ENCODE results near the gene WDR33.
"Not testable (repeated sequence)": the region's sequence is repeated elsewhere in the genome, so short reads cannot be mapped to it uniquely, and the experiment has no call there.

The WDR33 gene

DNA sequence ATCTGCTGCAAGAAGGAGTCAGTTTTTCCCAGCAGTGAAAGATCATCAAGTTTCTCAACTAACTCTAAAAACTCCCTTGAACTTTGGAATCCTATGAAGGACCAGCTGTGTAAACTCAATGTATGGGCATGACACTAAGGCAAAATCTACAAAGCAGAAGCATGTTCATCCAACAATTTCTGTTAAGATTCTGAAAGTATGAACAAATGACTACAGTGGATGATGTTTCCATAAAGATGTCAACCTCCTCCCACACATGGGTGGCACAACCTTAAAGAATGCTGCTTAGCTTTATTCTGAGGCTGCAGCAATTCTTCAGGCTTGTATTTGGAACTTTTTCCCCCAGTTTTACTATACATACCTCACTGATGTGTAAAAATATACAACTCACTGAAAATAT lies 47.2 kb downstream of the WDR33 start:
- DNase-seq (ENCODE audit: low read depth): no peak

DNA sequence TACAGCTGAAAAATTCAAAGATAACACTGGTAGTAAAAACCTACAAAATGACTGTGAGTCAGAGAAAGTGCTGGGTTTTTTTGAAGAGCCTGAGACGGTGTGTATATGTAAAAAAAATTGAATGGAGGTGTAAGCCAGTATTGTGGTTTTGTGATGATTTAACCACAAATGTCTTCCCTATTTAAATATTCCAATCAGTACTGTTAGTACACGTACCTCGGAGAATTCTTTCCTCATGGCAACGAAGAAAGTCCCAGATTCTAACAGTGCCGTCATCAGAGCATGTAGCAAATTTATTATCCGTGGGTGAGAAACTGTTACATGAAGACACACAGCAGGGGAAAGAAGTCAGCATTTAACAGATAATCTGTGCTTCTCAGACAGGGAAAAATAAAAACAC lies 48.1 kb downstream of the WDR33 start:
- no peak for DNase-seq (ENCODE audit: low read depth)

DNA sequence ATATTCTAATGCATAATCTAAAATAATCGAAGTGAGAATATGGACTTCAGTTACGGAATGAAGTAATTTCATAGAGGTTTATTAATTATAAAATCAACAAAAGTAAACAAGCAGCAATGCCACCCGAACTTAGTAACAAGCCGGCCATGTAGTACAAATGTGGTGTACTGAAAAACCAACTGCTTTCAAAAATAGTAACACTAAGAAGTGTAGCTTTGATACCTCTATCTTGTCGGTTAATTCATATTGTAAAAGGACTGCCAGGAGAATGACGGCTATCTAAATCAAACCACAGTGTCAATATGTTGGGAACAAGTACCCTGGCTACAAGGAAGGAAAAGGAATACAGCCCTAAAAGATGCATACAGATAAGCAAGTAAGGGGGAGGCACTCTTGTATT lies 48.5 kb downstream of the WDR33 start:
- DNase-seq (ENCODE audit: low read depth): no peak

DNA sequence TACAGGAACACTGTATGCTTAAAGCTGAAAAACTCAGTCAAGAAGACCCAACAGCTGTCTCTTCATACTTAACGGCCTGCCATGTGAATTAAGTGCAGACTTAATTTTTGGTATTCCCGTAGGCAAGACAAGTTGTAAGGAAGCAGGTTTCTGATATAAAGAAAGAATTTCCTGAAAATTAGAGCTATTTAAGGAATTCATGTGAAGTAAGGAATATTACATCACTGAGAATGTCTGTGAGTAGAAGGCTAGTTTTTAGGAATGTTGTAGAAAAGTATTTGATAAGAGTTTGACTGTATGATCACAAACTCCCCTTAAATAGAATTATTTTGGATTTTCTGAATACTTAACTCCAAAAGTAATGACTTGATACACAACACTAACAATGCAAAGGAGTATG lies 51.0 kb downstream of the WDR33 start:
- DNase-seq (ENCODE audit: low read depth): no peak

DNA sequence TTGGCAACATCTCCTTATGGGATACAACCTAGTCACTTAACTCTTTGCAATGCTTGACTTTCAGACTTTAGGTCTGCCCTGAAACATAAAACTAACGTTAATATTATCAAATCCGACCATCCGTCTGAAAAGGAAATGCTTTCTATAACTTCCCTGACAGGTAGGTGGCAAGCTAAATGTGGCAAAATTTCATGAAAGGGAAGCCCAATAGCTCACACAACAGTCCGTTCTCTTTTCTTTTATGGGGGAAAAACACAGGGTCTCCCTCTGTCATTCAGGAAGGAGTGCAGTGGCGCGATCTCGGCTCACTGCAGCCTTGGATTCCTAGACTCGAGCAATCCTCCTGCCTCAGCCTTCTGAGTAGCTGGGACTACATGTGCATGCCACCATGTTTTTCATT lies 56.8 kb downstream of the WDR33 start:
- no peak for DNase-seq (ENCODE audit: low read depth)

DNA sequence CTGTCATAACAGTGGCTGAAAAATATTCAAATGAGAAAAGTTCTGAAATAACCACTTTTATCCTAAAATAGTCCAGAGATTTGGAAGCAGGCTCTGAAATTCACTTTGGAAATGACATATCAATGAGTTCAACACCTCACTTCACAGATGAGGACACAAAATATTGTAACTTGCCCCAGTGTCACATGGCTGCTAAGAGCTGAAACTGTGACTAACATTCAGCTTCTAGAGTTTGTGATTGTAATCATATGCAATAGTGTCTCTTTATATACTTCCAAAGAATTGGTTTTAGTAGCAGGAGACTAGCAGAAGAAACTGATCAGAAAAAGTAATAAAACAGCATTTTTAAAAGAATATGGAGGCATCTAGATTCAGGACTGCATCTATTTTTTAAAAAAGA lies 57.6 kb downstream of the WDR33 start:
- no peak for DNase-seq (ENCODE audit: low read depth)

DNA sequence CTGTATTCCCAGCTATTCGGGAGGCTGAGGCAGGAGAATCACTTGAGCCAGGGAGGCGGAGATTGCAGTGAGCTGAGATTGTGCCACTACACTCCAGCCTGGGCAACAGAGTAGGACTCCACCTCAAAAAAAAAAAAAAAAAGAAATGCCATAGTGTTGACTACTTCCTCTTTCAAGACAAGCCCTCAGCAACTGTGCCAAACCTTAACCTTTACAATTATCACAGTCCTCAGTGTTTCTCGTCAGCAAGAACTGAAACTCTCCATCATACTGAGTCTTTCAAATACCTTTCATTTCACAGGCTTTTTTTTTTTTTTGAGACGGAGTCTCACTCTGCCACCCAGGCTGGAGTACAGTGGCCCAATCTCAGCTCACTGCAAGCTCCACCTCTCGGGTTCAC lies 61.4 kb downstream of the WDR33 start:
- DNase-seq (ENCODE audit: low read depth): not testable (repeated sequence)

DNA sequence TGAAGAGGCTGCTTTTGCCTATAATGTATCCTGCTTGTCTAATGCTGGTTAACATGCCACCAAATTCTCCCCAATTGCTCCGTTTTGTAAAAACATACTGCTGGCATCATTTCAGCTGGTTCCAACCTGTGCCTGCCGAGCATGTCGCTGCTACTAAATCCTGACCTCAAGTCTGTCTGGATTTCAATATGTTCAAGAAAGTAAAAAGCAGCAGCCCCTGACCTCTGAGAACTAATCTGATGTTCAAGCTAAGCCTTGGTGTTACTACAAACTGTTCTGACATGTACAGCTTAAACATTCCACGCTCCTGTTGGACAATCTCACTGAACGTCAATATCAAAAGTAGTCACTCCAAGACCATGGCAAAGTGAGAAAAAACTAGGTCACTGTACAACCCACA lies 63.4 kb downstream of the WDR33 start:
- DNase-seq (ENCODE audit: low read depth): no peak

DNA sequence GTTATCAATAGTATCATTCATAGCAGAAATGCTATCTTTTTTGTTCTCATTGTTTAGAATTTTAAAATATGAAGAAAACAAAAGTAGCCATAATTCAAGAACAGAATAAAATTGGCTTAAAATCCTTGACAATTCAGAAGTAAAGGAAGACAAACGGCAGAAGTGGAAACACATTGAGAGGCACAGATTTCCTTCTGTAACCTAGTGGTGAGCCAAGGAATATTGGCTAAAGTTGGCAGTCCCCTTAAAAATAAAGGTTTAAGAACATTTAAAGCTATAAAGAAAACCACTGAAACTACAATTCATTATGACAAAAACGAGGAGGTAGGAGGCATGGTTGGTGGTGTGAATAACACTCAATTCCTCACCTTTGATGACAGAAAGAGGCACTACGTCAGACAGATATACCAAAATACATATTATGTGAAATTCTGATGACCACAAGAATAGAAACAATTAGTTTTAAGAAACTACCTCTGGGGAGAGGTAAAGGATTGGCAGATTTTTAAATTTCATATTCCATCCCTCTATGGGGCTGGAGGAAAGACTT lies 67.4 kb downstream of the WDR33 start:
- no peak for DNase-seq (ENCODE audit: low read depth)

DNA sequence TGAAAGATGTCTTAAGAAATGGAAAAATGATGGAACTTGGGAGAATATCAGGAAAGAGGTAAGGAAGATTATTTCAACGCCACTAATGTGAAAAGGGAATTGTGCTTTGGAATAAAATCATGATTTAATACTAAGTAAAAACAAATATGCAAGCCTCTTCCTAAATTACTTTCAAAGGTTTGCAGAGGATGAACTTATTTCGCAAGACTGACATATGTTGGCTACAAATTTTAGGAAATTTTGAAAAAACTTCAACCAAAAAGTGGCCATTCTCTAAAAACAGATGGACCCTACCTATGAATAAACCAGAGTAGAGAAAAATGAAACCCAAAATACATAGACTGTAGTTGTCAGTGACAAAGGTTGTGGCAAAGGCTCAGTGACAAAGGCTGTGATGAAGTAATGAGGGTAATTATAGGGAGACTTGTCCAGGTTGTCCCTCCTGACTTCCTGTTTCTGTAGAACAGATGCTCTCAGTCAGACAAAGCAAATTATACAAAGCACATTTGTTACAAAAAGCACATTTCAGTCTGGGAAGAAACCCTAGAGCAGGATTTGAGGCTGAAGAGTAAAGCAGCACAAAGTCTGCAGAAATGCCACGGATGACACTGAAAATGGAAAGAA lies 70.2 kb downstream of the WDR33 start:
- no peak for DNase-seq (ENCODE audit: low read depth)

DNA sequence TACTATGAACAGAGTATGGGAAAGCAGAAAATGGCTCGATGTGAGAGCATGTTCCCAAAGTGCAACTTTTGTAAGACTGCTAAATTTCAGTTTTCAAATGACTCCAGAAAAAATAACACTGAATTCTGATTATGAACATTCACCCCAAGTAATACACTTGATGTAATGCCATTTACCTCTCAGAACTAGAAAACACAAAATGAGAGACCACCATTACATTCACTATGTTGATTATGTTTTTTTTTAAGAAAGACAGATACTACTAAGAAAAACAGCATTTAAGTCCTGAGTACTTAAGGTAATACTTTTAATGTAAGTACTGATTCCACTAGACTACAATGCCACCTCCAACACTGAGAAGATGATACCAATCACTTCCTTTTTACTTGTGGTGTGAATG lies 71.2 kb downstream of the WDR33 start:
- DNase-seq (ENCODE audit: low read depth): no peak

DNA sequence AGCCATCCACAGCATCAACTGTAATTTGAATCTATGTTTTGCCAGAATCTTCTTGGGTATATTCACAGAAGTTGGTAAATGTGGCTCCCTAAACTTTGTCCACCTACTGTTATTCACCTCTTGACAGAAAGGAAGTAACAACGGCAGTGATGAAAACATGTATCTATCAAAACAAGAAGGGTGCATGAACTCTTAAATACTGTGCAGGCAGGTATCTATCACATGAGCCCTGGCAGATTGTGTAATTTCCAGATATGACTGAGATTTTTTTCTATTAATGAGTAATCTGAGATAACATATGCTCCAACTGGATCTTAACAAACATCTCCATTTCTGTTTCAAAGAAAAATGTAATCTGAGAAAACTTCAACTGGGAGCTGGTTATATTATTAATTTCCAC lies 73.1 kb downstream of the WDR33 start:
- no peak for DNase-seq (ENCODE audit: low read depth)

DNA sequence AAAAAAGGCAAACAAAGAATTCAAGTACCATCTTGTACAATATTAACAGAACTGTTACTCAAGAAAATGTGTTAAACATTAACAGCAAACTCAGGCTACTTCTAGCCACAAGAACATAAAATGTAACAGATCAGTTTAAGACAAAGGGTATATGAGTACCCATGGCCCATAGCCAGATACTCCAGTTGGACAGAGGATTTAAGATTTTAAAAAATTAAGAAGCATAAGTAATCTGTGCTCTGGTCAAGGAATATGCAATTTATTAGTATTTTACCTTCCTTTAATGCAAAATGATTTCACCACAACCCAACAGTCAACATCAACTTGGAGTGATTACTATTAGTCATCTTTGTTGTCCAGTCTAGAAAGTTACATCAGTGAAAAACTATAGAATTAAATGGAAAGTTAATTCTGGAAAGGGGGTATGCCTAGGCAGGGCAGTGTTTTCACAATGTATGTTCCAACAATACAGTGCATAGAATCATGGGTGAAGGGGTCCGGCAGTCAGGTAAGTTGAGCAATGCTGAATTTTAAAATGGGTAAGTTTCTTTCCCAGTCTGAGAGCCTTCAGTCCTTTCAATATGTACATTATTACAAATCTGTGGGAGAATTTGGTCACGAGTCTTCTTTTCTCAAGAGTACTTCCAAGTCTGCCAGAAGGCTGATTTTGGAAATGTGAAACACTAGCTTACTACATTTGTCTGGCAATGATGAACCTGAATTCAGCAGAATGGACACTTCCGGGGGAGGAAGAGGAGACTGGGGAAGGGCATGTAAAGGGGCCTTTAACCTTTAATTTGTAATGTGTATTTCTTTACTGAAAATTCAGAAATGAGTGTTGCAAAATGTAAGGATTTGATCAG lies 75.2 kb downstream of the WDR33 start:
- DNase-seq (ENCODE audit: low read depth): no peak

DNA sequence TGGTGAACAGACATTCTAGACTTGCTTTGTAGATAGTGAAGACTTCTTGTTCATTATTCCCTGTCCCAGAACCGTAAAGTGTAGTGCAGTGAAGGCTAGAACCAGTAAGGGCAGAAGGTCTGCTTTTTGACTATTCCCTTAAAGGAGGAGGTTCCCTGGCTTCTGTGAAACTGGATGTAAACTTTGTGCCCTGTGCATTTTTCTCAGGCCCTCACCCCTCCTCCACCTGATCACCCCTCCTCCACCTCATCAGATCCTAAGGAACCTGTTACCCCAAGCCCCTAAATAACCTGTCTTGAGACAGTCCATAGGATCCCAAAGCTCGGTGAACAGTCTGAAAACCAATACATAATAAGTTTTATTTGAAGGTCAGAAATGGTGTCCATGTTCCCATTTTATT lies 75.9 kb downstream of the WDR33 start:
- DNase-seq (ENCODE audit: low read depth): no peak

DNA sequence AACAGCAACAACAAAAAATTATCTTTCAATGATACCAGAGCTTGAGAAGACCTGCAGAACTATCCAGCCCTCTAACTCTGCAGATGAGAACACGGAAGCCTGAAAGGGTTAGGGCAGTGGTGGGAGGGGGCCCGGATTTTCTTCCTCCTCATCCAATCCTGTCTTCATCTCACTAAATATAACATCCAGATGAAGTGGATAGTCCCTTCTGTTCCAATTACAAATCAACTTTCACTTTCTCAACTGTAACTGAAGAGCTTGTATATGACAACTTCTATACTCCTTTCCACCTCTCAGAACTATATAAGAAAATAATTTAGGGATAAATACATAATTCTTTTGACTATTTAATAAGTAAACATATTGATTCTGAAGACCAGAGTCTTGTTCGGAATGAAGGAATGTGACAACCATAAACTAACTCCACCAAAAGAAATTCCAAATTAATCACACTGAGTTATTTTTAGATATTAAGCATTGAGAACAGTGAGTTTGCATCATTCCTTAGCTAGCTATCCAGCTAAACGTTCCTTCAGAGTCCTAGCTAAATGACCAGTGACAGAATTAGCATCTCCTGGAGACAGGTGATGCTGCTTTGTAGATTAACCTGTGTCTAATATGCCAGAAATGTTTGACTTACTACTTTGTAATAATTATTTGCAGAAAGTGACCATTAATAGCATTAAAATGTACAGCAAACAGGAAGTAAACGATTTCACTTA lies 77.0 kb downstream of the WDR33 start:
- DNase-seq (ENCODE audit: low read depth): no peak

DNA sequence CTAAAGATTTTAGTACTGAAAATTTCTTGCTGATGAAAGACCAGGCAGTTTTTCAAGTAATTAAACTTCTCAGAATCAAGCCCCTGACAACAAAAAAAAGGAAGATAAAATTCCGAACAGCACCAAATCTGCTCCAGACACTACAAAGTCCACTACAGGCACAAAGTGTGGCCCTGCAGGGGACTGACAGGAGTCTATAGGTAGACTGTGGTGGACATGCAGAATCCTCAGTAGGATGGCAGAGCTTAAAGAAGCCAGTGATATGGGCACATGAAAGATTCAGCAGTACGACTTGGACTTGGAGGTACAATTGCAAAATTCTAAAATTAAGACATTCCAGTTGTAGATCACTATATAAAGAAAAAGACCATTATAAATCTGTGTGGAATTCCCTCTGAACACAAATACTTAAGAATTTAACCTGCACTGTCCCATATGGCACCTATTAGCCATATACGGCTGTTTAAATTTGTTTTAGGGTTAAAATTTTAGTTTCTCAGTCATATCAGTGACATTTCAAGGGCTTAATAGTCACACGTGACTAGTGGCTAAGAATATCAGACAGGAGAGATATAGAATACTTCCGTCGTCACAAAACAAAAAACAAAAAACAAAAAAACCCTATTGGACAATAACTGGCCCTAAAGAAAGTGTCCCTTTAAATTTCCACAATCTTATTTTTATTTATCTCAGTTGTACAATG lies 77.7 kb downstream of the WDR33 start:
- DNase-seq (ENCODE audit: low read depth): no peak

DNA sequence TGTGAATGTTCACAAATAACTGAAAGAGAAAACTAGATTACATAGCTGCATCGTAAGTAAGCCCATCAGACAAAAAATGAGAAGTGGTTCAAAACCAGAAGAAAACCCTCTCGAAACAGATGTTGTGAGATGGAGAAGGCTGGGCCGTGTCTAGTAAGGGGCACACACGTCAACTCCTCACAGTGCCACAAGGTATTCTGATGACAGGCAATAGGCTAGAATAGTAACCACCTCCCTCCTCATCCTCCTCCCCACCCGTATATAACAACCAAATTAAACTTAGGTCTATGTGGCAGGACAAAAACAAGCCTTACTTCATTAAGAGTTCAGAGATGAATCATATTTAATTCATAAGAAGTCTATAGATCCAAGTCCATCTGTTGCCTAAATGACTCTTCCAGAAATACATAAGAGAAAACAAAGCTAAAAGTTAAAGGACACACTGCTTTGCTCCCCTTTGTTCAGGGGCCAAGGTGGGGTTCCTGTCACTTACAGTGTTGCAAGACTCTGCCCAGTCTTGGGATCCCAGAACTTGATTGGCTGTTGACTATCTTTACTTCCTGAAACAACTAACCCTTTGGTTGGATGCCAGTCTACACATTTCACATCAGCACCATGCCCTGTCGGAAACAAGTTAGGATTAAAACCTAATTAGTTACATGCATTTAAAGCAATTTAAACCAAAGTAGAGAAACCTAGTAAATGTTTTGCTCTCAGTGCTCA lies 84.7 kb downstream of the WDR33 start:
- no peak for DNase-seq (ENCODE audit: low read depth)

DNA sequence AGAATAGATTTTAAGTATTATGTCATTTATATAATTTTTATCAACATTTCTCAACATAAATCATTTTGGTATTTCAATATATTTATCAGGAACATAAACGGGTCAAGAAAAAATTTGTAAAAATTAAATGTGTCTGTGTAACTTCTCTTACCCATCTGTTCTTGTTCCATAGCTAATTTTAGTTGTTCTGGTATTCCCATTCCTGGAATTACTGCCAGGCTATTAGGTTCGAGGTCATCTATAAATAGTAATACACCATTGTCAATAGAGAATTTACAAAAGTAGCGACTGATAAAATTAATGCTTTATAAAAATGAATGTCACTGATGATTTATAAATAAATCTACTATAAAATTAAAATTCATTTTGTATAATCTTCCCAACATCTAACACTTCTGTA lies 88.2 kb downstream of the WDR33 start:
- no peak for DNase-seq (ENCODE audit: low read depth)

DNA sequence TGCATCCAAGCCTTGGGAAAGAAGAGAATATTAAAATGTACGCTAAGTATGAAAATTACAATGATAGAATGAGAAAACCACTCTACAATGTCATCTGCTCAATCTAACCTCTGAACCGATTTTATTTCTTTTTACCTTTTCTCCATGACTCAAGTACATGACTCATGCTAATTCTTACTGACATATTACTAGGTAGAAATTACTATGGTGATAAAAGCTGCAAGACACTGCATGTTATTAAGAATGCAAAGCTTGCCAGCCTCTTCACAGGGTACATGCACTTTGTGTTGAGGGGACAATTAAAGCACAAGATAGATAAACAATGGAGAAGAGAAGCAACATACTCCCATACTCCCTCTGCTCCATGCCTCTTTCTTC lies 89.0 kb downstream of the WDR33 start:
- DNase-seq (ENCODE audit: low read depth): no peak

DNA sequence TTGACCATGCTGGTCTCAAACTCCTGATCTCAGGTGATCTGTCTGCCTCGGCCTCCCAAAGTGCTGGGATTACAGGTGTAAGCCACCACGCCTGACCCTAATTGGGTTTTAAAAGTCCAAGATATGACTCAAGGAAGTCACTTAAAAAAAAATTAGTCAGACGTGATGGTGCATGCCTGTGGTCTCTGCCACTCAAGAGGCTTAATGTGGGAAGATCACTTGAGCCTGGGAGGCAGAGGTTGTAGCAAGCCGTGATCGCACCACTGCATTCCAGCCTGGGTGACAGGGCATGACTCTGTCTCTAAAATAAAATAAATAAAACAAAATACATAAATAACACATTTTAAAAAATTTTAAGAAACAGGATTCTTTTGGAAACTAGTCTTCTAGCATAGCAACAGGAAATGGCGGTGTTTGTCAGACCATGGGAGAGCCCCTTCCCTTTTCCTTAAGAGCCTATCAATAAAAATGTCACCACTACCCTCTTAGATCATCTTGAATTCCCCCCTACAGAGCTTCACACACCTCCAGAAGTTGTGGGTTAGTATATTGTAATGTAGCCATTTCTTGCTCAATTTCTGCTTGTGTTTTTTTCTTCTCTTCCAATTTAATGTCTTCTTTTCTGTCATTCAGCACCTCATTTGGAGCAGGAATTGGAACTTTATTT lies 89.5 kb downstream of the WDR33 start:
- no peak for DNase-seq (ENCODE audit: low read depth)

Measured in non-pigmented ciliary epithelial cell (primary cell).